T-cell (primary cell): ENCODE data around the gene METRN. TPM values are rescaled to one million over a fixed set of nuclear protein-coding genes. Genes with fewer than 3 reads are reported as not detected.

ENCODE experiments used
- ATAC-seq, 4 experiments: fragments of 200-7000 bp in 3 of 4; fragments of 150-1000 bp in 1 of 4; cut with Tn5 transposase; replicated peaks in 1 of 4; 1 replicate in 3 of 4; 2 replicates in 1 of 4; pipeline ENCODE4 v1.10.0; 2021; ENCODE audit warnings: moderate library complexity in 3 of 4, mild to moderate bottlenecking in 2 of 4, moderate number of reproducible peaks in 1 of 4
- CTCF ChIA-PET, 2 donors: fragments of 300-600 bp; sonication (Branson Sonifier 250); formaldehyde crosslinking; loops; one replicate each; lab custom pipeline; 2022; ENCODE audit warnings: antibody characterized with exemption in 2 of 2; lab: Charles Lee
- POLR2A ChIA-PET, 2 donors: fragments of 300-600 bp; sonication (Branson Sonifier 250); formaldehyde crosslinking; loops; one replicate each; lab custom pipeline; 2022; ENCODE audit warnings: antibody characterized with exemption in 2 of 2; lab: Charles Lee
- DNase-seq, 35 experiments: peaks; one replicate each; pipeline versions ENCODE4 v3.0.0 to v3.0.0-alpha.2; 2013 to 2023
- H3K27ac ChIP-seq: one replicate; pipeline ENCODE4 v1.5.1; 2013; ENCODE audit warnings: low read length
- H3K27me3 ChIP-seq, 2 experiments: replicated peaks in 1 of 2; 1 replicate in 1 of 2; 2 replicates in 1 of 2; pipeline versions ENCODE4 v1.6.1 to v1.7.0; 2013; ENCODE audit warnings: low read length in 1 of 2, mixed read lengths in 1 of 2; ENCODE audit not compliant: control insufficient read depth in 2 of 2, insufficient read depth in 2 of 2; ENCODE audit errors: extremely low read depth in 1 of 2
- H3K36me3 ChIP-seq, 2 donors: 1 replicate in 1 of 2; 2 replicates in 1 of 2; pipeline versions ENCODE4 v1.6.1 to v1.7.0; 2013; ENCODE audit warnings: low read length in 1 of 2; ENCODE audit not compliant: control insufficient read depth in 2 of 2, insufficient read depth in 1 of 2; ENCODE audit errors: extremely low read depth in 1 of 2
- H3K4me1 ChIP-seq, 2 experiments: 1 replicate in 1 of 2; 2 replicates in 1 of 2; pipeline versions ENCODE4 v1.6.1 to v1.7.0; 2013; ENCODE audit warnings: low read length in 2 of 2, mixed read lengths in 1 of 2; ENCODE audit not compliant: insufficient read depth in 2 of 2, control insufficient read depth in 1 of 2; ENCODE audit errors: extremely low read depth in 1 of 2
- H3K4me3 ChIP-seq, 2 donors: 1 replicate in 1 of 2; 2 replicates in 1 of 2; pipeline versions ENCODE4 v1.5.1 to v1.7.0; 2013; ENCODE audit warnings: mild to moderate bottlenecking in 2 of 2, low read length in 1 of 2, moderate library complexity in 1 of 2; ENCODE audit not compliant: control insufficient read depth in 1 of 2; ENCODE audit errors: extremely low read depth in 1 of 2
- H3K9me3 ChIP-seq: 2 replicates; pipeline ENCODE4 v1.7.0; 2013
- H3K27ac Mint-ChIP-seq, 2 donors: one replicate each; pipeline ENCODE4 v1.8.0; 2020 to 2021; ENCODE audit warnings: mild to moderate bottlenecking in 2 of 2, mixed read lengths in 2 of 2
- H3K27me3 Mint-ChIP-seq, 2 donors: one replicate each; pipeline ENCODE4 v1.8.0; 2021 to 2022; ENCODE audit warnings: mixed read lengths in 2 of 2
- H3K36me3 Mint-ChIP-seq: one replicate; pipeline ENCODE4 v1.8.0; 2021; ENCODE audit warnings: mixed read lengths
- H3K4me1 Mint-ChIP-seq, 3 donors: one replicate each; pipeline ENCODE4 v1.8.0; 2020 to 2022; ENCODE audit warnings: mixed read lengths in 3 of 3, mild to moderate bottlenecking in 1 of 3
- H3K4me3 Mint-ChIP-seq, 3 donors: one replicate each; pipeline ENCODE4 v1.8.0; 2020 to 2022; ENCODE audit warnings: mild to moderate bottlenecking in 3 of 3, mixed read lengths in 3 of 3, moderate library complexity in 3 of 3
- H3K9me3 Mint-ChIP-seq, 3 donors: one replicate each; pipeline ENCODE4 v1.8.0; 2020 to 2022; ENCODE audit warnings: mixed read lengths in 3 of 3
- WGBS: methylation state at CpG from one replicate; pipeline ENCODE4 v1.1.5; 2013; ENCODE audit warnings: missing lambda C conversion rate; ENCODE audit not compliant: insufficient coverage; 5-methylcytosine and 5-hydroxymethylcytosine counted together
- total RNA-seq, 35 experiments: library from RNA in 6 of 35; stranded (reverse) in 6 of 35; fragments of 120-200 nt in 1 of 35; gene quantifications; one replicate each; pipeline versions ENCODE4 v1.2.1 to v1.2.4 and lab custom pipeline; 2013 to 2026

Gene METRN
- total RNA-seq (10 to 100 TPM in 3 of 5 donors, 1 to 10 TPM in 2; 4.2 to 18.2 (median 12.0) TPM), total RNA-seq (lab: John Stamatoyannopoulos, UW) (1.3 to 11.4 (median 4.7) reads per million in 29 experiments)
- total RNA-seq (2013), result 8.7 TPM

DNA sequence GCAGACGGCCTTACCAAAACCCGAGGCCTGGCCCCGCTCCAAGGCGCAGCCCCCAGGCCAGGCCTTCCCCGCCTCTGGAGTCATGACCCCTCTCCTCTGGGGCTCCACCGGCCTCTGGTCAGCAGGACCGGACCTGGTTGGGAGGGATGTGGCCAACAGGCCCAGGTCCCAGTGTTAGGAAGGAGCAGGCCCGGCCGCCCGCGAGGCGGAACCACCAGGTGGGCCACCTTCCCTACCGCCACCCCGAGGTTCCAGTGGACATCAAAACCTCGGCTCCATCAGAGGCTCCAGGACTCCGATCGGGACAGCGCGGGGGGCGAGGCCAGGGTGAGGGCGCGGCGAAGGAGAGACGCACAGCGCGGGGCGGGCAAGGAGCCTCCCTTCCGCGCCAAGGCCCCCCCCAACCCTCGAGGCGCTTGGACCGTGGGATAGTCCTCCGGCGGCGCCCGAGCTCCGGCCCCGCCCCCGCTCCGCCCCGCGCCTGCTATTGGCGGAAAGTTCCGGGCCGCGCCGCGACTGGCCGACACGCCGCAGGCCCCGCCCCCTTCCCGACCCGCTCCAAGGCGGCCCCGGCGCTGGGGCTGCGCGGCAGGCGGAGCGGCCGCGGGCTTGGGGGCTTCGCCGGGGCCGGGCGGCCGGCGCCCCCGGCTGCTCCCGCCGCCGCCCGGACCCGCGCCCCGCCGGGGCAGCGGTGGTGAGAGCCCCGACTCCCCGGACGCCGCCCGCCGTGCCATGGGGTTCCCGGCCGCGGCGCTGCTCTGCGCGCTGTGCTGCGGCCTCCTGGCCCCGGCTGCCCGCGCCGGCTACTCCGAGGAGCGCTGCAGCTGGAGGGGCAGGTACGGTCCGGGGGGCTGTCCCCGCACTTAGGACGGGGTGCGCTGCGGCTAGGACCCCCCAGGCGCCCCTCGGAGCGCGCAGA is at the start of gene METRN:
TSS of gene METRN (plus strand) at position 561 of the 919 bp plus-strand sequence. CDS start at position 733, 172 bp downstream.
- H3K27me3 ChIP-seq, result peaks cover 0 to 56% of the 10 kb centered on the region in 2 experiments
- ATAC-seq, result peak; percentile 90 to 93 (median 91)
- H3K4me3 ChIP-seq, result peak within 1 kb of the TSS; percentile 21 to 56
- 5% methylated on average over 106 of the region's 108 CpGs for WGBS
- Mint-ChIP-seq H3K9me3 (no peaks in the 10 kb centered on the region), H3K4me1 (peaks cover 11 to 23% (median 14%) of the 10 kb centered on the region in 3 donors), H3K36me3 (no peaks in the 10 kb centered on the region), H3K27me3 (peaks cover 9 to 20% of the 10 kb centered on the region in 2 donors), H3K27ac (peak within 1 kb of the TSS in 1 of 2 donors; percentile 39), H3K4me3 (peak within 1 kb of the TSS; percentile 57 to 68 (median 61))
- no peaks in the 10 kb centered on the region for H3K9me3 ChIP-seq
- peak; percentile 66 to 93 (median 81) for DNase-seq
- ChIA-PET CTCF (no interaction called here), POLR2A (interaction anchor here in 1 of 2 donors (0.6 kb wide), 1 partner anchor 29 kb away, joined by 3 read pairs; no protein-coding TSS in a partner anchor)
- H3K27ac ChIP-seq, result no peak within 1 kb of the TSS
- H3K36me3 ChIP-seq, result no peaks in the 10 kb centered on the region
- peaks cover 2 to 43% of the 10 kb centered on the region in 2 experiments for H3K4me1 ChIP-seq

DNA sequence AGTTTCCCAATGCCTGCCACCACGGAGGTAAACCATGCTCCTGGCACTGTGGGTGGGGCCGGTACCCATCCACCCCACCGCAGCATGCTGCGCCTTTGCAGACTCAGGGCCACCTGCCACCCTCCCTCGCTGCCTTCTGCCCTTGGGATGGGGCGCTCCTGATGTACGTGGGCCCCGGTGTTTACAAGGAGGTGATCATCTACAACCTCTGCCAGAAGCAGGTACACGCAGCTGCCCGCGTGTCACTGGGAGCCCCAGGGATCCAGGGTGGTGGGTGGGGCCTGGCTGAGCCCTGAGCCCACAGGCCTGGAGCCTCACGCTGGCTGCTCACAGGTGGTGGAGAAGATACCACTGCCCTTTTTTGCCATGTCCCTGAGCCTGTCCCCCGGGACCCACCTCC is 48.3 kb upstream of the METRN start:
- POLR2A ChIA-PET, result no interaction called here
- Histone ChIP-seq H3K9me3 (no peaks in the 10 kb centered on the region), H3K27me3 (no peaks in the 10 kb centered on the region), H3K4me1 (peaks cover 3 to 27% of the 10 kb centered on the region in 2 experiments), H3K27ac (peak overlapping the region; percentile 74), H3K36me3 (peaks cover 4 to 27% of the 10 kb centered on the region in 2 donors), H3K4me3 (no peak overlapping the region)
- Mint-ChIP-seq H3K9me3 (no peaks in the 10 kb centered on the region), H3K4me1 (peaks cover 0 to 13% (median 11%) of the 10 kb centered on the region in 3 donors), H3K36me3 (peaks cover 3% of the 10 kb centered on the region), H3K27me3 (no peaks in the 10 kb centered on the region), H3K4me3 (peak overlapping the region in 1 of 3 donors; percentile 73), H3K27ac (no peak overlapping the region)
- ATAC-seq (no peak), DNase-seq (no peak)
- CTCF ChIA-PET, result no interaction called here
- WGBS, result 91% methylated on average over 13 of the region's 13 CpGs

DNA sequence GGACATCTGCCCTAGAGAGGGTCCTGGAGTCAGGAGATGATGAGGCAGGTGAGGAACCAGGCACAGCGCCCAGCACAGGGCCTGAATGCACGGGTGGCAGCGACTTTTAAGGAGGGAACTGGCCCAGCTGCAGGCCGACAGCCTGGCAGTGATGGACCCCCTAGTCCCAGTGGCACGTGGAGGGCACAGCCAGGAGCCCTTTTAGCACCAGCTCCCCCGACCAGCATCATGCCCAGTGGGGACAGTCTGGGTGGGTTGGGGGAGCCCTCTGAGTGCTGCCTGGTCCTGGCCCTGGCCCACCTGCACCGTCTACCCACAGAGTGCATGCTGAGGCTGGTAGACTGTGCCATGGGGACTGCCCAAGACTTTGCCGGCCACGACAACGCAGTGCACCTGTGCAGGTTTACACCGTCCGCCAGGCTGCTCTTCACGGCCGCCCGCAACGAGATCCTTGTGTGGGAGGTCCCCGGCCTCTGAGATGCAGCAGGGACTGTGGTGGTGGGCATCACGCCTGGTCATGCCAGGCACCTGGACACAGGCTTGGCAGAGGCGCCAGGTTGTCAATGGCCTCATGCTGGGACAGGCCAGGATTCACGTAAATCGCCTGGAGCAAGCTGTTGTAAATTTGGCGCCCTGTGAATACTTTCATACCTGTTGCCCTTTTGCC is 47.7 kb upstream of the METRN start:
- Histone ChIP-seq H3K4me3 (peak overlapping the region; percentile 66), H3K27ac (peak overlapping the region; percentile 74), H3K36me3 (peaks cover 4 to 32% of the 10 kb centered on the region in 2 donors), H3K4me1 (peaks cover 3 to 25% of the 10 kb centered on the region in 2 experiments), H3K9me3 (no peaks in the 10 kb centered on the region), H3K27me3 (no peaks in the 10 kb centered on the region)
- ChIA-PET CTCF (interaction anchor here in 1 of 2 donors (1.0 kb wide), 1 partner anchor 75 kb away, joined by 3 read pairs; no protein-coding TSS in a partner anchor), POLR2A (interaction anchor here (0.6 kb wide), 2 partner anchors 195 to 716 kb away, joined by 3 read pairs; no protein-coding TSS in a partner anchor)
- Mint-ChIP-seq H3K9me3 (no peaks in the 10 kb centered on the region), H3K36me3 (peaks cover 3% of the 10 kb centered on the region), H3K27me3 (no peaks in the 10 kb centered on the region), H3K27ac (peak overlapping the region; percentile 86 to 94), H3K4me3 (peak overlapping the region; percentile 73 to 74 (median 73)), H3K4me1 (peaks cover 0 to 13% (median 11%) of the 10 kb centered on the region in 3 donors)
- DNase-seq (no peak), ATAC-seq (no peak)
- 86% methylated on average over 18 of the region's 22 CpGs for WGBS

DNA sequence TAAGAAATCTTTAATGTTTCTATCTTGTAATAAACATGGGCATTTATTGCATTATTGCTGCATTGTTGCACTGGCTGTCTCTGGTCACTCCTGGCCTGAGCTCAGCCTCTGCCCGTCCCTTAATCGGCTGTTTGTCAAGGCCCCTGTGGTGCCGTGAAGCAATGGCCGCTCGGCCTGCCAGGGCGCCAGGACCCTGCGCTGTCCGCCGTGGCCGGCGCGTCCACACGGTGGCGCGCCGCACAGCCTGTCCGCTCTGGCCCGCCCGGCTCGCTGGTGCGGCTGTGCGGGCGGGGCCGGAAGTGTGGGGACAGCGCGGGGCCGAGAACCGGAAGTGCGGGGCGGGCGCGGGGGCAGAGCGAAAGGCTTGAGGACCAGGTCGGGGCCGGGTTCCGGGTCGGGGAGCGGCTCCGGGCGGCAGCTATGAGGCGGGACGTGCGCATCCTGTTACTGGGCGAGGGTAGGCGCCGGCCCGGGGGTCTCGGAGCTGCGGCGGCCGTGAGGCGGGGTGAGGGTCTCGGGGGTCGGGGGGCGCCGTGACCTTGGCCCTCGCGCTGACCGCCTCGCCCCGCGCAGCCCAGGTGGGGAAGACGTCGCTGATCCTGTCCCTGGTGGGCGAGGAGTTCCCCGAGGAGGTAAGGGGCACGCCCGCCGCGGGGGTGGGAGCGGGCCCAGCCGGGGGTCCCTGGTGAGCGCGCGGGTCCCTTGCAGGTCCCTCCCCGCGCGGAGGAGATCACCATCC is 47.0 kb upstream of the METRN start, which contains the start of gene RHOT2:
TSS of gene RHOT2 (plus strand) at position 353 of the 739 bp plus-strand sequence. CDS start at position 421, 68 bp downstream.
- peak; percentile 89 to 97 (median 96) for ATAC-seq
- H3K4me1 ChIP-seq, result peaks cover 3 to 25% of the 10 kb centered on the region in 2 experiments
- H3K27me3 ChIP-seq, result no peaks in the 10 kb centered on the region
- DNase-seq, result peak; percentile 74 to 96 (median 86)
- Mint-ChIP-seq H3K9me3 (no peaks in the 10 kb centered on the region), H3K4me1 (peaks cover 0 to 12% (median 11%) of the 10 kb centered on the region in 3 donors), H3K36me3 (peaks cover 6% of the 10 kb centered on the region), H3K27ac (peak within 1 kb of the TSS; percentile 86 to 94), H3K27me3 (no peaks in the 10 kb centered on the region), H3K4me3 (peak within 1 kb of the TSS; percentile 73 to 74 (median 73))
- H3K4me3 ChIP-seq, result peak within 1 kb of the TSS; percentile 66 to 75
- peak within 1 kb of the TSS; percentile 74 for H3K27ac ChIP-seq
- ChIA-PET POLR2A (interaction anchor here (0.6 kb wide), 2 partner anchors 194 to 715 kb away, joined by 3 read pairs; no protein-coding TSS in a partner anchor), CTCF (interaction anchor here in 1 of 2 donors (1.0 kb wide), 1 partner anchor 74 kb away, joined by 3 read pairs; no protein-coding TSS in a partner anchor)
- no peaks in the 10 kb centered on the region for H3K9me3 ChIP-seq
- peaks cover 8 to 37% of the 10 kb centered on the region in 2 donors for H3K36me3 ChIP-seq
- under 1% methylated on average over 65 of the region's 78 CpGs for WGBS

DNA sequence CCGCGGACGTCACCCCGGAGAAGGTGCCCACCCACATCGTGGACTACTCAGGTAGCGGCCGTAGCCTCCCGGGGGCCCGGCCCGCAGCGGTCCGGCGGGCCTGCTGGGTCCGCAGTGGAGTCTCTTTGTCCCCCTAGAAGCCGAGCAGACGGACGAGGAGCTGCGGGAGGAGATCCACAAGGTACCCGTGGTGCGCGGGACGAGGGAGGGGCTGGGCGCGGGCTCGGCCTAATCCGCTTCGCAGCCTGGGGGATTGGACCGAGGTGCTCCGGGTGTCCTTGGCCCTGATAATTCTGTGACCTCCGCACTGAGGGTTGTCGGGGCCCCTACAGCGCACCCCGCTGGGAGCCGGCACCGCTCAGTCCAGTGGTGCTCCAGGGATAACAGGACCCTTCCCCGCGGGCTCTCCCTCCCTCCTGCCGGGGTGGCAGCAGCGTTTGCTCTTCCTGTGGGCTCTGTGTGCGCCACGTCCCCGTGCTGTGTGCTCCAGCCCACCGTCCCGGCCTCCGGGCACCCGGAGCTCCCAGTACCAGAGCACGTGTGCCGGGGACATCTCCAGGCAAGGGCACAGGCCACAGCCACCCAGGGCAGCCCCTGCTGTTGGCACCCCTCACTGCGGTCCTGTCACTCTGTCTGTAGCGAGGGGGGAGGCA is 46.3 kb upstream of the METRN start:
- Histone ChIP-seq H3K4me1 (peaks cover 3 to 25% of the 10 kb centered on the region in 2 experiments), H3K27ac (peak overlapping the region; percentile 67), H3K36me3 (peaks cover 14 to 39% of the 10 kb centered on the region in 2 donors), H3K9me3 (no peaks in the 10 kb centered on the region), H3K4me3 (peak overlapping the region; percentile 66 to 75), H3K27me3 (no peaks in the 10 kb centered on the region)
- H3K36me3 Mint-ChIP-seq, result peaks cover 7% of the 10 kb centered on the region
- H3K4me3 Mint-ChIP-seq, result peak overlapping the region; percentile 73 to 74 (median 73)
- WGBS, result 4% methylated on average over 48 of the region's 50 CpGs
- peaks cover 0 to 11% (median 11%) of the 10 kb centered on the region in 3 donors for H3K4me1 Mint-ChIP-seq
- H3K27ac Mint-ChIP-seq, result peak overlapping the region; percentile 58 to 72
- no peaks in the 10 kb centered on the region for H3K9me3 Mint-ChIP-seq
- POLR2A ChIA-PET, result interaction anchor here in 1 of 2 donors (0.6 kb wide), 1 partner anchor 11 kb away, joined by 5 read pairs; no protein-coding TSS in a partner anchor
- peak in 2 of 4 experiments; percentile 6 to 21 for ATAC-seq
- CTCF ChIA-PET, result no interaction called here
- no peaks in the 10 kb centered on the region for H3K27me3 Mint-ChIP-seq
- DNase-seq, result peak in 1 of 35 experiments; percentile 39
